Esophagus muscularis mucosa (tissue), 4 donors: ENCODE measurements around the gene TRIM29. TPM values are rescaled to one million over a fixed set of nuclear protein-coding genes. Genes with fewer than 3 reads are reported as not detected.

Experiments
- DNase-seq: peaks from one replicate; pipeline ENCODE4 v3.0.0-alpha.2; 2017; ENCODE audit errors: extremely low spot score
- H3K27ac ChIP-seq, 4 donors: fragments of 200-600 bp; sonication (generic); replicated peaks in 1 of 4; 1 replicate in 3 of 4; 2 replicates in 1 of 4; pipeline ENCODE4 v1.5.1; 2016 to 2019; ENCODE audit warnings: mild to moderate bottlenecking in 1 of 4
- H3K27me3 ChIP-seq, 4 donors: fragments of 200-600 bp; sonication (generic); one replicate each; pipeline versions ENCODE4 v1.5.1 to v1.6.0; 2016 to 2019
- H3K36me3 ChIP-seq, 4 donors: fragments of 200-600 bp; sonication (generic); one replicate each; pipeline ENCODE4 v1.5.1; 2016 to 2019
- H3K4me1 ChIP-seq, 4 donors: fragments of 200-600 bp; sonication (generic); one replicate each; pipeline ENCODE4 v1.5.1; 2016 to 2019
- H3K4me3 ChIP-seq, 4 donors: fragments of 200-600 bp; sonication (generic); 1 replicate in 2 of 4; 2 replicates in 2 of 4; pipeline ENCODE4 v1.5.1; 2016 to 2019; ENCODE audit warnings: mild to moderate bottlenecking in 4 of 4, moderate library complexity in 1 of 4
- H3K9me3 ChIP-seq, 4 donors: fragments of 200-600 bp; sonication (generic); 1 replicate in 3 of 4; 2 replicates in 1 of 4; pipeline ENCODE4 v1.5.1; 2016 to 2019
- CTCF ChIP-seq, 3 experiments: fragments of 200-600 bp in 2 of 3; fragments of 450-650 bp in 1 of 3; sonication (generic) in 2 of 3; IDR thresholded peaks; one replicate each; pipeline ENCODE4 v1.5.1; 2017 to 2019; ENCODE audit warnings: antibody characterized with exemption in 3 of 3, mild to moderate bottlenecking in 2 of 3, moderate library complexity in 1 of 3
- EP300 ChIP-seq: sonication (generic); formaldehyde crosslinking; IDR thresholded peaks from one replicate; pipeline ENCODE4 v1.6.1; 2017; ENCODE audit warnings: antibody characterized with exemption
- POLR2A ChIP-seq: fragments of 450-650 bp; IDR thresholded peaks from one replicate; pipeline ENCODE4 v1.6.1; 2017; ENCODE audit warnings: antibody characterized with exemption, moderate library complexity, mild to moderate bottlenecking, low read depth
- POLR2AphosphoS5 ChIP-seq, 2 donors: sonication (generic); formaldehyde crosslinking; IDR thresholded peaks; one replicate each; pipeline ENCODE4 v1.6.1; 2017; ENCODE audit warnings: antibody characterized with exemption in 2 of 2
- WGBS: methylation state at CpG from one replicate; pipeline ENCODE4 v1.1.5; 2018; 5-methylcytosine and 5-hydroxymethylcytosine counted together
- intact Hi-C: fragments of 100-400 bp; cut with DNase I; formaldehyde crosslinking; loops from one replicate; pipeline ENCODE4 v1.15.1; 2023
- total RNA-seq, 4 donors: library from RNA; depleted of rRNA; stranded (reverse); fragments of >200 nt; gene quantifications; one replicate each; pipeline versions ENCODE4 v1.1.0 to v1.2.1, GENCODE V29; 2016

The TRIM29 gene
- total RNA-seq, 4 donors from 2014 or later: 0.45 to 1.3 (median 0.75) TPM

- intact Hi-C loops: no loop called here
- H3K27ac ChIP-seq: no peak overlapping the region
- TF ChIP-seq POLR2A (no peak), CTCF (IDR thresholded peaks at IDR 0.05) (no peak), POLR2AphosphoS5 (IDR thresholded peaks at IDR 0.05) (no peak), EP300 (no peak)
- WGBS: 80% methylated on average over 10 of the region's 11 CpGs
- no peaks in the 10 kb centered on the region for H3K9me3 ChIP-seq
- peaks cover 0 to 62% (median 0%) of the 10 kb centered on the region in 4 donors for H3K27me3 ChIP-seq
- no peak overlapping the region for H3K4me3 ChIP-seq
- H3K36me3 ChIP-seq: no peaks in the 10 kb centered on the region
- DNase-seq: peak; percentile 57
- H3K4me1 ChIP-seq: peaks cover 0 to 6% (median 5%) of the 10 kb centered on the region in 4 donors
Measured at GRCh38 chr11:120066738-120067437, 71.0 kb downstream of the TRIM29 start.

GRCh38 chr11:120065876-120066275, 72.0 kb downstream of the TRIM29 start:
- TF ChIP-seq EP300 (no peak), CTCF (IDR thresholded peaks at IDR 0.05) (no peak), POLR2AphosphoS5 (IDR thresholded peaks at IDR 0.05) (no peak), POLR2A (no peak)
- Histone ChIP-seq H3K27ac (no peak overlapping the region), H3K9me3 (no peaks in the 10 kb centered on the region), H3K27me3 (peaks cover 0 to 72% (median 0%) of the 10 kb centered on the region in 4 donors), H3K4me1 (peaks cover 0 to 6% (median 5%) of the 10 kb centered on the region in 4 donors), H3K4me3 (no peak overlapping the region), H3K36me3 (no peaks in the 10 kb centered on the region)
- WGBS: 83% methylated on average over 3 of the region's 3 CpGs
- intact Hi-C loops: no loop called here
- peak; percentile 64 for DNase-seq

GRCh38 chr11:120065176-120065575, 72.7 kb downstream of the TRIM29 start:
- intact Hi-C loops: no loop called here
- peak; percentile 90 for DNase-seq
- Histone ChIP-seq H3K4me1 (peaks cover 0 to 6% (median 5%) of the 10 kb centered on the region in 4 donors), H3K4me3 (no peak overlapping the region), H3K36me3 (no peaks in the 10 kb centered on the region), H3K27ac (no peak overlapping the region), H3K9me3 (no peaks in the 10 kb centered on the region), H3K27me3 (peaks cover 0 to 75% (median 0%) of the 10 kb centered on the region in 4 donors)
- no peak for TF ChIP-seq EP300
- TF ChIP-seq CTCF (IDR thresholded peaks at IDR 0.05): no peak
- no peak for TF ChIP-seq POLR2AphosphoS5 (IDR thresholded peaks at IDR 0.05)
- no peak for TF ChIP-seq POLR2A
- 94% methylated on average over 4 of the region's 4 CpGs for WGBS

GRCh38 chr11:120064341-120064740, 73.6 kb downstream of the TRIM29 start:
- Histone ChIP-seq H3K4me3 (no peak overlapping the region), H3K4me1 (peaks cover 0 to 6% (median 5%) of the 10 kb centered on the region in 4 donors), H3K27ac (no peak overlapping the region), H3K27me3 (peaks cover 0 to 75% (median 0%) of the 10 kb centered on the region in 4 donors), H3K36me3 (no peaks in the 10 kb centered on the region), H3K9me3 (no peaks in the 10 kb centered on the region)
- DNase-seq: peak; percentile 85
- intact Hi-C loops: no loop called here
- WGBS: 83% methylated on average over 7 of the region's 7 CpGs
- no peak for TF ChIP-seq POLR2AphosphoS5 (IDR thresholded peaks at IDR 0.05)
- TF ChIP-seq POLR2A: no peak
- no peak for TF ChIP-seq CTCF (IDR thresholded peaks at IDR 0.05)
- no peak for TF ChIP-seq EP300
